Progenitor cell of endocrine pancreas (in vitro differentiated cells): ENCODE measurements around the gene MEGF6. TPM values are rescaled to one million over a fixed set of nuclear protein-coding genes. Genes with fewer than 3 reads are reported as not detected.

Source experiments
- DNase-seq: peaks from one replicate; pipeline ENCODE4 v3.0.0; 2021; ENCODE audit warnings: low spot score; ENCODE audit not compliant: unreplicated experiment
- H3K27ac Mint-ChIP-seq: 2 replicates; pipeline ENCODE4 v1.8.0; 2021; ENCODE audit warnings: mild to moderate bottlenecking, moderate library complexity, mixed read lengths
- H3K27me3 Mint-ChIP-seq: 2 replicates; pipeline ENCODE4 v1.8.0; 2021; ENCODE audit warnings: mixed read lengths
- H3K36me3 Mint-ChIP-seq: 2 replicates; pipeline ENCODE4 v1.8.0; 2022; ENCODE audit warnings: mixed read lengths; ENCODE audit not compliant: insufficient read depth
- H3K4me1 Mint-ChIP-seq: 2 replicates; pipeline ENCODE4 v1.8.0; 2021; ENCODE audit warnings: low read depth, mixed read lengths
- H3K4me3 Mint-ChIP-seq: 2 replicates; pipeline ENCODE4 v1.8.0; 2021; ENCODE audit warnings: low read depth, mild to moderate bottlenecking, moderate library complexity, mixed read lengths
- H3K9me3 Mint-ChIP-seq: 2 replicates; pipeline ENCODE4 v1.8.0; 2021; ENCODE audit warnings: low read depth, mixed read lengths
- CTCF ChIP-seq: fragments of 200-600 bp; sonication (generic); IDR thresholded peaks from one replicate; pipeline ENCODE4 v1.5.0; 2021; ENCODE audit warnings: antibody characterized with exemption, mild to moderate bottlenecking; ENCODE audit not compliant: unreplicated experiment
- total RNA-seq: library from RNA; stranded (reverse); gene quantifications from 2 replicates; pipeline ENCODE4 v1.2.1, GENCODE V29; 2021

Gene MEGF6
- total RNA-seq, 1 donor from 2014 or later: 83.8 TPM

GRCh38 chr1:3569436-3569835 is 41.9 kb downstream of the MEGF6 start:
- H3K27me3 Mint-ChIP-seq: no peaks in the 10 kb centered on the region
- TF ChIP-seq CTCF: no peak
- H3K9me3 Mint-ChIP-seq: no peaks in the 10 kb centered on the region
- H3K27ac Mint-ChIP-seq: no peak overlapping the region
- no peaks in the 10 kb centered on the region for H3K4me1 Mint-ChIP-seq
- DNase-seq: no peak
- no peak overlapping the region for H3K4me3 Mint-ChIP-seq
- no peaks in the 10 kb centered on the region for H3K36me3 Mint-ChIP-seq

- no peak overlapping the region for H3K27ac Mint-ChIP-seq
Observed at GRCh38 chr1:3568815-3569435, 42.4 kb downstream of the MEGF6 start.

GRCh38 chr1:3566951-3567804 is 44.1 kb downstream of the MEGF6 start:
- TF ChIP-seq CTCF: no peak
- Mint-ChIP-seq H3K4me1 (no peaks in the 10 kb centered on the region), H3K27ac (no peak overlapping the region), H3K27me3 (no peaks in the 10 kb centered on the region), H3K9me3 (no peaks in the 10 kb centered on the region), H3K36me3 (no peaks in the 10 kb centered on the region), H3K4me3 (no peak overlapping the region)
- no peak for DNase-seq

More at GRCh38 chr1:3568815-3569435, 42.4 kb downstream of the MEGF6 start:
- Mint-ChIP-seq H3K9me3 (no peaks in the 10 kb centered on the region), H3K27me3 (no peaks in the 10 kb centered on the region), H3K36me3 (no peaks in the 10 kb centered on the region), H3K4me3 (no peak overlapping the region), H3K4me1 (no peaks in the 10 kb centered on the region)
- no peak for TF ChIP-seq CTCF
- DNase-seq: no peak

GRCh38 chr1:3566003-3566885 is 45.1 kb downstream of the MEGF6 start:
- TF ChIP-seq CTCF: no peak
- no peak for DNase-seq
- no peaks in the 10 kb centered on the region for H3K4me1 Mint-ChIP-seq
- peaks cover 1% of the 10 kb centered on the region for H3K36me3 Mint-ChIP-seq
- no peaks in the 10 kb centered on the region for H3K27me3 Mint-ChIP-seq
- H3K9me3 Mint-ChIP-seq: no peaks in the 10 kb centered on the region
- H3K27ac Mint-ChIP-seq: no peak overlapping the region
- H3K4me3 Mint-ChIP-seq: no peak overlapping the region
